HepG2 (cell line): ENCODE results near the gene LPO. TPM values are rescaled to one million over a fixed set of nuclear protein-coding genes. Genes with fewer than 3 reads are reported as not detected.
A peak's percentile ranks its signal among the peaks of the same experiment; 100 is the strongest.

Experiments
- ATF7 ChIP-seq, 2 experiments: fragments of 450-650 bp in 1 of 2; sonication (generic) in 1 of 2; formaldehyde crosslinking in 1 of 2; IDR thresholded peaks; 2 replicates each; pipeline versions ENCODE4 v1.4.0 to v1.6.1; 2016 to 2020; ENCODE audit warnings: antibody characterized with exemption in 1 of 2, mild to moderate bottlenecking in 1 of 2, missing genetic modification reagents in 1 of 2
- DBP ChIP-seq: sonication (generic); formaldehyde crosslinking; IDR thresholded peaks from 2 replicates; pipeline ENCODE4 v1.4.0; 2020; ENCODE audit warnings: missing genetic modification reagents; ENCODE audit errors: not compliant biosample characterization
- ISL2 ChIP-seq: sonication (generic); formaldehyde crosslinking; IDR thresholded peaks from 2 replicates; pipeline ENCODE4 v1.5.0; 2020; ENCODE audit warnings: missing genetic modification reagents
- KLF6 ChIP-seq: IDR thresholded peaks from 2 replicates; pipeline ENCODE4 v1.8.0; 2016; ENCODE audit warnings: missing biosample characterization, missing genetic modification reagents
- RELA ChIP-seq: sonication (generic); formaldehyde crosslinking; IDR thresholded peaks from 2 replicates; pipeline ENCODE4 v1.4.0; 2020; ENCODE audit warnings: missing genetic modification reagents
- TEAD2 ChIP-seq: sonication (generic); formaldehyde crosslinking; IDR thresholded peaks from 2 replicates; pipeline ENCODE4 v1.9.0; 2021; ENCODE audit warnings: missing genetic modification reagents
- TOPORS ChIP-seq: sonication (generic); formaldehyde crosslinking; IDR thresholded peaks from 2 replicates; pipeline ENCODE4 v1.8.0; 2023; ENCODE audit warnings: mild to moderate bottlenecking, missing genetic modification reagents
- ZBTB1 ChIP-seq: sonication (generic); formaldehyde crosslinking; IDR thresholded peaks from 2 replicates; pipeline ENCODE4 v1.4.0; 2020; ENCODE audit warnings: missing genetic modification reagents, borderline replicate concordance
- ZBTB49 ChIP-seq: sonication (generic); formaldehyde crosslinking; IDR thresholded peaks from 2 replicates; pipeline ENCODE4 v1.4.0; 2020; ENCODE audit warnings: missing genetic modification reagents, borderline replicate concordance
- ZGPAT ChIP-seq: IDR thresholded peaks from 2 replicates; pipeline ENCODE4 v1.6.1; 2016; ENCODE audit warnings: mild to moderate bottlenecking
- ZNF24 ChIP-seq: fragments of 450-650 bp; IDR thresholded peaks from 2 replicates; pipeline ENCODE4 v1.6.1; 2017; ENCODE audit warnings: antibody characterized with exemption, mild to moderate bottlenecking
- ZNF331 ChIP-seq: sonication (generic); formaldehyde crosslinking; IDR thresholded peaks from 2 replicates; pipeline ENCODE4 v1.4.0; 2020; ENCODE audit warnings: missing genetic modification reagents
- ZNF333 ChIP-seq: sonication (generic); formaldehyde crosslinking; IDR thresholded peaks from 2 replicates; pipeline ENCODE4 v1.4.0; 2020; ENCODE audit warnings: mild to moderate bottlenecking, missing genetic modification reagents, borderline replicate concordance
- ZNF512B ChIP-seq: sonication (generic); formaldehyde crosslinking; IDR thresholded peaks from 2 replicates; pipeline ENCODE4 v1.5.1; 2020; ENCODE audit warnings: missing genetic modification reagents, mild to moderate bottlenecking, borderline replicate concordance
- ZNF644 ChIP-seq: IDR thresholded peaks from 2 replicates; pipeline ENCODE4 v1.6.1; 2016; ENCODE audit warnings: low read depth
- ZNF879 ChIP-seq: sonication (generic); formaldehyde crosslinking; IDR thresholded peaks from 2 replicates; pipeline ENCODE4 v1.8.1; 2023; ENCODE audit warnings: missing genetic modification reagents
- ZSCAN30 ChIP-seq: sonication (generic); formaldehyde crosslinking; IDR thresholded peaks from 2 replicates; pipeline ENCODE4 v1.5.0; 2020; ENCODE audit warnings: mild to moderate bottlenecking, missing genetic modification reagents
- ZZZ3 ChIP-seq: sonication (generic); formaldehyde crosslinking; IDR thresholded peaks from 2 replicates; pipeline ENCODE4 v1.4.0; 2020; ENCODE audit warnings: missing genetic modification reagents, mild to moderate bottlenecking, borderline replicate concordance
- polyA plus RNA-seq, 8 experiments: library from polyadenylated mRNA; depleted of rRNA in 3 of 8; stranded (reverse) in 7 of 8; unstranded in 1 of 8; fragments of >200 nt; fragmentation: Illumina TruSeq in 4 of 8; extraction: Trizol in 4 of 8; gene quantifications; 2 replicates each; pipeline versions ENCODE4 v1.2.1 to v1.2.3, GENCODE V29; 2011 to 2016; ENCODE audit warnings: low read depth in 4 of 8, missing spikeins in 1 of 8, mixed read lengths in 1 of 8; ENCODE audit not compliant: insufficient read depth in 1 of 8
- total RNA-seq, 5 experiments: library from RNA; depleted of rRNA; stranded (reverse); fragments of >200 nt; fragmentation: Illumina TruSeq; extraction: Trizol; gene quantifications; 2 replicates each; pipeline ENCODE4 v1.2.3, GENCODE V29; 2016; ENCODE audit warnings: low read depth in 1 of 5
- TF ChIP-seq, protein P1 (sequence below): sonication (generic); formaldehyde crosslinking; IDR thresholded peaks from 2 replicates; pipeline ENCODE4 v1.4.0; 2020; ENCODE audit warnings: missing genetic modification reagents, borderline replicate concordance

LPO gene
- total and polyA plus RNA-seq, 2 of the 13 experiments (the other 11 are each of a cell fraction or from before 2014, with no cell fraction given) = not detected

GRCh38 chr17:58249270-58250133 is 11.1 kb downstream of the LPO start (continued):
- TF ChIP-seq ATF7 (IDR thresholded peaks at IDR 0.05) (no peak), ATF7 (CRISPR knock-in tag; IDR thresholded peaks at IDR 0.05) (no peak), ZBTB1 (CRISPR knock-in tag) (no peak), ZGPAT (CRISPR knock-in tag) (peak; percentile 70), DBP (CRISPR knock-in tag) (no peak), ZNF512B (CRISPR knock-in tag) (no peak), ISL2 (CRISPR knock-in tag) (no peak), KLF6 (CRISPR knock-in tag) (peak; percentile 88; the same call in 1 of the 2 replicates), ZSCAN30 (CRISPR knock-in tag) (no peak), TOPORS (CRISPR knock-in tag) (0 out of 2 replicates have a peak, but pooled peaks have one; percentile 79), ZZZ3 (no peak), ZNF879 (0 out of 2 replicates have a peak, but pooled peaks have one; percentile 87), ZNF24 (no peak), ZNF331 (peak; percentile 76), RELA (CRISPR knock-in tag) (no peak), TEAD2 (CRISPR knock-in tag) (peak; percentile 93), ZNF644 (CRISPR knock-in tag) (no peak), ZBTB49 (CRISPR knock-in tag) (no peak), ZNF333 (CRISPR knock-in tag) (peak; percentile 69; the same call in 1 of the 2 replicates)
- TF ChIP-seq, protein P1, sequence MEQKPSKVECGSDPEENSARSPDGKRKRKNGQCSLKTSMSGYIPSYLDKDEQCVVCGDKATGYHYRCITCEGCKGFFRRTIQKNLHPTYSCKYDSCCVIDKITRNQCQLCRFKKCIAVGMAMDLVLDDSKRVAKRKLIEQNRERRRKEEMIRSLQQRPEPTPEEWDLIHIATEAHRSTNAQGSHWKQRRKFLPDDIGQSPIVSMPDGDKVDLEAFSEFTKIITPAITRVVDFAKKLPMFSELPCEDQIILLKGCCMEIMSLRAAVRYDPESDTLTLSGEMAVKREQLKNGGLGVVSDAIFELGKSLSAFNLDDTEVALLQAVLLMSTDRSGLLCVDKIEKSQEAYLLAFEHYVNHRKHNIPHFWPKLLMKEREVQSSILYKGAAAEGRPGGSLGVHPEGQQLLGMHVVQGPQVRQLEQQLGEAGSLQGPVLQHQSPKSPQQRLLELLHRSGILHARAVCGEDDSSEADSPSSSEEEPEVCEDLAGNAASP (CRISPR knock-in tag) = peak; percentile 57; the same call in 1 of the 2 replicates
